ENCODE data around the gene SCCPDH.
"Not testable (repeated sequence)": the region's sequence is repeated elsewhere in the genome, so short reads cannot be mapped to it uniquely, and the experiment has no call there.

Gene SCCPDH

DNA sequence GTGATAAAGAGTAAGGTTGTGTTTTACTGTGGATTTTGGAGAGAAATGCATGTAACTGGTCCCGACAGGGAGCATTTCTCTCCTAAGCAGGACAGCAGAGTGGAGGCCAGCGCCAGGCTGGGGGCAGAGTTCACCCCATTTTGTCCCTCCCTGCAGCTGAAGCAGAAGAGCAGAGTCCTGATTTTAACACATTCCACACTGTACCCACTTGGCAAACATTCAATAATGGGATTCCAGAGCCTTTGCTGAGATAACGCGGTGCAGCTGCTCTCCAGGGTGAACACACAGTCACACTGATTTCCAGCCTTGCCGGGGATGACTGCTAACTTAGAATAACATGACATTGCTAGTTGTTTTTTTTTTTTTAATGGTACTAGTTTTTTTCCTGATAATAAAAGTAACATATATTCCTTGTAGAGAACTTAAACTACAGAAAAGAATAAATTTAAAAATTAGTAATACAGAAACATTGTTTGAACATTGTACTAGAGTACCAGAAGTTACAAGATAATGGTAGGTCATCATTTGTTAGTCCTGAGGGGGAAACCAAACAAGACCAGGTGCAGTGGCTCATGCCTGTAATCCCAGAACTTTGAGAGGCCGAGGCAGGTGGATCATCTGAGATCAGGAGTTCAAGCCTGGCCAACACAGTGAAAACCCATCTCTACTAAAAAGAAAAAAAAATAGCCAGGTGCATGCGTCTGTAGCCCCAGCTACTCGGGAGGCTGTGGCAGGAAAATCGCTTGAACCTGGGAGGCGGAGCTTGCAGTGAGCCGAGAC is 77.2 kb downstream of the SCCPDH start:
- DNase-seq: no peak

DNA sequence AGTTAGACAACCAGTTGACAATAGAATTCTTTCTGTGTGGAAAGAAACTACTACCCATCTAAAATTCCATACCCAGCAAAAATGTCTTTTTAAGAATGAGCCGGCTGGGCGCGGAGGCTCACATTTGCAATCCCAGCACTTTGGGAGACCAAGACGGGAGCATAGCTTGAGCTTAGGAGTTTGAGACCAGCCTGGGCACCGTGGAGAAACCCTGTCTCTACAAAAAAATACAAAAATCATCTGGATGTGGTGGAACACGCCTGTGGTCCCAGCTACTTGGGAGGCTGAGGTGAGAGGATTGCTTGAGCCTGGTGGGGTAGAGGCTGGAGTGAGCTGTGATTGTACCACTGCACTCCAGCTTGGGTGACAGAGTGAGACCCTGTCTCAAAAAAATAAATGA is 79.2 kb downstream of the SCCPDH start:
- DNase-seq: no peak

DNA sequence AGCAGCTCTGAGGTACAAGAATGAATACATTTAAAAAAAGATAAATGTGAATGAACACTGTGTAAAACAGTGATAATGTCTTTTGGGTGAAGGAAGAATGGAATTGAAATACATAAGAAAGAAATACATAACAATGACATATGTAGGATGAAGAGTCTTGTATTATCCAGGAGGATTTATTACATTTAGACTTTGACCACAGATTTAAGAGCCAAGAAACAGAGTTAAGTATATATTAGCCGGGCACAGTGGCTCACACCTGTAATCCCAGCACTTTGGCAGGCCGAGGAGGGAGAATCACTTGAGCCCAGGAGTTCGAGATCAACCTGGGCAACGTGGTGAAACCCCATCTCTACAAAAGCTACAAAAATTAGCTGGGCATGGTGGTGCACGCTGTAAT is 79.7 kb downstream of the SCCPDH start:
- no peak for DNase-seq

DNA sequence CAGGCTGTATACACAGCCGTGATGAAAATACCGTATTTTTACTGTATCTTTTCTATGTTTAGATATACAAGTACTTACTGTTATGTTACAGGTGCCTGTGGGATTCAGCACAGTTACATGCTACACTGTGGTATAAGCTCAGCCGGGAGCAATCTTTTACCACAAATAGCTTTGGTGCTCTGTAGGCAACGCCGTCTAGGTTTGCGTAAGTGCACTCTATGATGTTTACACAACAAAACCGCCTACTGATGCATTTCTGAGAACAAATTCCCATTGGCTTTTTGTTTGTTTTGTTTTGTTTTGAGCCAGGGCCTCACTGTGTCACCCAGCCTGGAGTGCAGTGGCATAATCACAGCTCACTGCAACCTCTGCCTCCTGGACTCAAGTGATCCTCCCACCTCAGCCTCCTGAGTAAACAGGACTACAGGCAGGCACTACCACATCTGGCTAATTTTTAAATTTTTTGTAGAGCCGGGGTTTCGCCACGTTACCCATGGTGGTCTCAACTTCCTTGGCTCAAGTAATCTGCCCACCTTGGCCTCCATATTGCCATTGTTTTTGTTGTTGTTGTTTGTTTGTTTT is 81.0 kb downstream of the SCCPDH start:
- DNase-seq: no peak

DNA sequence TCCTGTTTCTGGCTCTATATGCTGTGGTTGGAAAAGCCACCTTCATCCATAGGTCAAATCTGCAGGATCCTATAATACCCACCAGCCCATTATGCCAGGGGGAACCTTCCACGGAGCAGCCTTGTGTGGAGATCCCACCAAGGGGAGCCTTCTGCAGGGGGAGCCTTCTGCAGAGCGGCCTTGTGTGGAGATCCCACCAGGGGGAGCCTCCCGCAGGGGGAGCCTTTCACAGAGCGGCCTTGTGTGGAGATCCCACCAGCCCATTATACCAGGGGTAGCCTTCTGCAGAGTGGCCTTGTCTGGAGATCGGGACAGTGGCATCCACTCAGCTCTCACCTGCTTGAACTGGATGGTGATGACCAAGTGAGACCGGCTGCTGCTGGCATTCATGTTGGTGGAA is 85.3 kb downstream of the SCCPDH start:
- DNase-seq: no peak

DNA sequence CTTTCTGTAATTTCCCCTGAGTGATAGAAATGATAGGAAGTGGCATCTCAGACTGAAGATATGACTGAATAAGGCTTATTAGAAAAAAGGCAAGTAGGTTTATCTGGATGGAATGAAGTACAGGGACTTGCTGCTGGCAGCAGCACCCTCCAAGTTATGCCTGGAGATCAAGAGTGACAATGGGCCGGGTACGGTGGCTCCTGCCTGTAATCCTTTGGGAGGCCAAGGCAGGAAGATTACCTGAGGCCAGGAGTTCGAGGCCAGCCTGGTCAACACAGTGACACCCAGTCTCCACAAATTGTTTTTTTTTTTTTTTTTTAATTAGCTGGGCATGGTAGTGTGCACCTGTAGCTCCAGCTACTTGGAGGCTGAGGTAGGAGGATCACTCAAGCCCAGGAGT is 87.8 kb downstream of the SCCPDH start:
- DNase-seq: no peak

DNA sequence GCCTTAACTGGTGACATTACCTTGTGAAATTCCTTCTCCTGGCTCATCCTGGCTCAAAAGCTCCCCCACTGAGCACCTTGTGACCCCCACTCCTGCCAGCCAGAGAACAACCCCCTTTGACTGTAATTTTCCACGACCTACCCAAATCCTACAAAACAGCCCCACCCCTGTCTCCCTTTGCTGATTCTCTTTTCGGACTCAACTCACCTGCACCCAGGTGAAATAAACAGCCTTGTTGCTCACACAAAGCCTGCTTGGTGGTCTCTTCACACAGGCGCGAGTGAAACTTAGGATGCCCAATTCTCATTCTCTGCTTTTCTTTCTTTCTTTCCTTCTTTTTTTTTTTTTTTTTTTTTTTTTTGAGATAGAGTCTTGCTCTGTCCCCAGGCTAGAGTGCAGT is 89.1 kb downstream of the SCCPDH start:
- not testable (repeated sequence) for DNase-seq

DNA sequence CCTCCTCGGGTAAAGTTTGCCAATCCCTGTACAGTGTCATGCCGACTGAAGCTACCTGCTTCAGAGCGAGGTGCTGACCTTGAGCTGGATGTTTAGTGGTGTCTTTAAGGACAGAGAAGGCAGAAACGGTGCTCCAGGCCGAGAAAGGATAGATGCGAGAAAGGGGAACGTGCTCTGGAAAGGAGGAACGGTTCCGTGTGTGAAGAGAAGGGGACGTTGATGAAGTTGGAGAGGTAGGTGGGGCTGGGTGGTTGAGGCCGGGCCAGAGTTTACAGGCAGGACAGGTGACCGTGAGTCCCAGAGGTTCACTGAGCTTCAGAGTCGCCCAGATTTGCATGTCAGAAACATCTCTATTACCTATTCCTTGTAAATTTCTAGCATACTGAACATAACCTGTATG is 90.7 kb downstream of the SCCPDH start:
- no peak for DNase-seq

DNA sequence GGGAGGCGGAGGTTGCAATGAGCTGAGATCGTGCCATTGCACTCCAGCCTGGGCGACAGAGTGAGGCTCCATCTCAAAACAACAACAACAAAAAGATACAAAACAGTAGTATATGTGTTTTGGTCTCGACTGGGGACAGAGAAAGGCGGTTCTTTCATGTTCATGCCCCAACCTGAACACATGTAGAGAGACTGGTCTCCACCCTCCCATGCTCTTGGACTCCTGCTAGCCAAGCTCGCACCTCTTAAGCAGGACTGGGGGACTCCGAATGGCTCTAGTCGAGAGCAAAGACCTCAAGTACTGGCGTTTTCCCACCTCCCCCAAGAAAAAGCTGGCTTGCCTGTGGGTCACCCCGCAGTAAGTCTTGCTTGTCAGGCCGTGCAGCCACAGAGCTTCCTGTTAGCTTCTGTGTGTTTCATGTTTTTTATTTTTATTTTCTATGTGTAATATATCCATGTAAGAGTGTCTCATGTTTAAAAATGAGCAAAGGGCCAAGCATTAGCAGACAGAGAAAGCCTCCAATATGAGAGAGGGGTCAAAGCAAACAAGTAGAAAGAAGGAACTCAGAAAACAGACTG is 91.6 kb downstream of the SCCPDH start:
- no peak for DNase-seq
